A673 (cell line): ENCODE results near the gene ANKS1B. TPM values are rescaled to one million over a fixed set of nuclear protein-coding genes. Genes with fewer than 3 reads are reported as not detected.

Source experiments
- BruUV-seq: library from RNA; stranded (reverse); fragments of 400-500 nt; replicated peaks from 2 replicates; lab custom pipeline; 2021; lab: Mats Ljungman, UMichigan
- CTCF ChIA-PET: fragments of 300-600 bp; sonication (Branson Sonifier 250); formaldehyde crosslinking; loops from one replicate; lab custom pipeline; 2022; ENCODE audit warnings: antibody characterized with exemption; lab: Charles Lee
- POLR2A ChIA-PET: fragments of 300-600 bp; sonication (Branson Sonifier 250); formaldehyde crosslinking; loops from one replicate; lab custom pipeline; 2022; ENCODE audit warnings: antibody characterized with exemption; ENCODE audit not compliant: low non-redundant PET; lab: Charles Lee
- DNase-seq: peaks from one replicate; pipeline ENCODE4 v3.0.0-alpha.2; 2015; ENCODE audit warnings: low spot score
- H3K27ac ChIP-seq: fragments of 200-600 bp; sonication (generic); 2 replicates; pipeline ENCODE4 v1.5.1; 2016; ENCODE audit warnings: mixed run types, low read depth, mild to moderate bottlenecking, mixed read lengths, antibody characterized with exemption, low read length; ENCODE audit not compliant: poor library complexity, severe bottlenecking
- H3K27me3 ChIP-seq: fragments of 200-600 bp; sonication (generic); replicated peaks from 2 replicates; pipeline ENCODE4 v1.6.1; 2017; ENCODE audit warnings: mixed run types, low read depth, mild to moderate bottlenecking, mixed read lengths, antibody characterized with exemption, low read length; ENCODE audit not compliant: insufficient read depth, poor library complexity
- H3K36me3 ChIP-seq: fragments of 200-600 bp; sonication (generic); 2 replicates; pipeline ENCODE4 v1.6.1; 2016; ENCODE audit warnings: mixed run types, mild to moderate bottlenecking, mixed read lengths, antibody characterized with exemption, low read length; ENCODE audit not compliant: insufficient read depth, poor library complexity, severe bottlenecking
- H3K4me1 ChIP-seq: fragments of 200-600 bp; sonication (generic); 2 replicates; pipeline ENCODE4 v1.6.1; 2017; ENCODE audit warnings: mixed run types, mild to moderate bottlenecking, mixed read lengths, antibody characterized with exemption, low read length; ENCODE audit not compliant: insufficient read depth, poor library complexity, severe bottlenecking
- H3K4me3 ChIP-seq: fragments of 200-600 bp; sonication (generic); 2 replicates; pipeline ENCODE4 v1.5.1; 2016; ENCODE audit warnings: low read depth, mixed run types, mild to moderate bottlenecking, mixed read lengths, low read length; ENCODE audit not compliant: poor library complexity, severe bottlenecking
- H3K9me3 ChIP-seq: fragments of 200-600 bp; sonication (generic); 2 replicates; pipeline ENCODE4 v1.6.1; 2016; ENCODE audit warnings: mixed run types, low read depth, mild to moderate bottlenecking, mixed read lengths, antibody characterized with exemption, low read length; ENCODE audit not compliant: poor library complexity, severe bottlenecking
- EZH2 ChIP-seq: fragments of 200-600 bp; sonication (generic); IDR thresholded peaks from 2 replicates; pipeline ENCODE4 v1.6.1; 2017; ENCODE audit warnings: borderline replicate concordance, low read depth, mild to moderate bottlenecking, mixed read lengths, antibody characterized with exemption, low read length; ENCODE audit not compliant: poor library complexity, severe bottlenecking
- intact Hi-C: fragments of 100-400 bp; cut with micrococcal nuclease; formaldehyde crosslinking; loops from one replicate; pipeline ENCODE4 v1.10.0; 2022; ENCODE audit not compliant: unreplicated experiment
- total RNA-seq: library from RNA; stranded (reverse); gene quantifications from 2 replicates; pipeline ENCODE4 v1.2.3, GENCODE V29; 2021
- TF ChIP-seq, protein P1 (sequence below): fragments of 300-800, 200-600 bp; sonication (generic); conservative IDR thresholded peaks from 2 replicates; pipeline ENCODE4 v1.5.1; 2017; ENCODE audit warnings: low read depth, mild to moderate bottlenecking, antibody characterized with exemption, low read length, moderate library complexity, mixed read lengths

ANKS1B gene
- total RNA-seq, 1 experiment from 2014 or later, result 0.99 TPM

DNA sequence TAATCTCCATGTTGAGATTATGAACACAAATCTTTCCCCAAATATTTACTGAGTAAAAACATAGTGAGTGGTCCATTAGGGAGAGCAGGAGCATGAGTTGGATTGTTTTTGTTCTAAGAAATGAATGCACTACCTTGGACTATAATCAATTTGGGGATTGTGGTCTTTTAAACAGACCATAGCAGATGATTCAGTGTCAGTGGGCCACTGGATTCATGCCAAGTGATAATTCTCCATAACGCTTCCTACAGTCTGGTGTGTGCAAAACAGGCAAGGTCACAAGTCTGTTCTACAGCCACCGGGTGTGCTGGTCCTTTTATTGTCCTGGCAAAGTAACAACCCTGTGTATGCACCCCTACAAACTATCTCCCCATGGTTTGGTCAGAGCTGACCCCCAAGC, 1073.3 kb downstream of the ANKS1B start:
- intact Hi-C loops, result no loop called here
- no TSS peak for BruUV-seq
- Histone ChIP-seq H3K9me3 (no peaks in the 10 kb centered on the region), H3K27ac (no peak overlapping the region), H3K36me3 (no peaks in the 10 kb centered on the region), H3K4me3 (no peak overlapping the region), H3K4me1 (peaks cover 8% of the 10 kb centered on the region), H3K27me3 (no peaks in the 10 kb centered on the region)
- no peak for TF ChIP-seq EZH2
- TF ChIP-seq, protein P1, sequence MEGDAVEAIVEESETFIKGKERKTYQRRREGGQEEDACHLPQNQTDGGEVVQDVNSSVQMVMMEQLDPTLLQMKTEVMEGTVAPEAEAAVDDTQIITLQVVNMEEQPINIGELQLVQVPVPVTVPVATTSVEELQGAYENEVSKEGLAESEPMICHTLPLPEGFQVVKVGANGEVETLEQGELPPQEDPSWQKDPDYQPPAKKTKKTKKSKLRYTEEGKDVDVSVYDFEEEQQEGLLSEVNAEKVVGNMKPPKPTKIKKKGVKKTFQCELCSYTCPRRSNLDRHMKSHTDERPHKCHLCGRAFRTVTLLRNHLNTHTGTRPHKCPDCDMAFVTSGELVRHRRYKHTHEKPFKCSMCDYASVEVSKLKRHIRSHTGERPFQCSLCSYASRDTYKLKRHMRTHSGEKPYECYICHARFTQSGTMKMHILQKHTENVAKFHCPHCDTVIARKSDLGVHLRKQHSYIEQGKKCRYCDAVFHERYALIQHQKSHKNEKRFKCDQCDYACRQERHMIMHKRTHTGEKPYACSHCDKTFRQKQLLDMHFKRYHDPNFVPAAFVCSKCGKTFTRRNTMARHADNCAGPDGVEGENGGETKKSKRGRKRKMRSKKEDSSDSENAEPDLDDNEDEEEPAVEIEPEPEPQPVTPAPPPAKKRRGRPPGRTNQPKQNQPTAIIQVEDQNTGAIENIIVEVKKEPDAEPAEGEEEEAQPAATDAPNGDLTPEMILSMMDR, result no peak
- no peak for DNase-seq
- ChIA-PET CTCF (no interaction called here), POLR2A (no interaction called here)

DNA sequence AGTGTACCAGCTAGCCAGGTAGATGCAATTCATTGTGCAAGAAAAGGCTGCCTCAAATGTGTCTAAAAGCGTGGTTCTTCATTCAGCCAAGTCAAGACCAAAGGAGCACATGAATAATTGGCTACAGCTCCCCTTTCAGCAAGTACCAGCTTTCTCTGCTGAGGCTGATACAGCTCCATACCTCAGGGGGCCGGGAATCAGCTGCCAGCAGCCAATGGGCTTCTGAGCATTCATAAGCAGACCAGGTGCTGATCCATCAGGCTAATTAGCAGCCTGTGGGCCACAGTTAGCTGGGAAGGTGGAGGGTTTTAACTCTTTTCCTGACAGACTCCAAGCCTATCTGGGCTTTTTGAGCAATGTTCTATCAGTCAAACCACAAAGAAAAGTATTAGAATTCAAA, 1075.0 kb downstream of the ANKS1B start:
- TF ChIP-seq EZH2, result no peak
- no peaks in the 10 kb centered on the region for H3K9me3 ChIP-seq
- ChIA-PET CTCF (no interaction called here), POLR2A (no interaction called here)
- DNase-seq, result no peak
- intact Hi-C loops, result no loop called here
- no TSS peak for BruUV-seq
- H3K4me1 ChIP-seq, result no peaks in the 10 kb centered on the region
- H3K4me3 ChIP-seq, result no peak overlapping the region
- no peaks in the 10 kb centered on the region for H3K36me3 ChIP-seq
- H3K27ac ChIP-seq, result no peak overlapping the region
- H3K27me3 ChIP-seq, result peaks cover 6% of the 10 kb centered on the region

DNA sequence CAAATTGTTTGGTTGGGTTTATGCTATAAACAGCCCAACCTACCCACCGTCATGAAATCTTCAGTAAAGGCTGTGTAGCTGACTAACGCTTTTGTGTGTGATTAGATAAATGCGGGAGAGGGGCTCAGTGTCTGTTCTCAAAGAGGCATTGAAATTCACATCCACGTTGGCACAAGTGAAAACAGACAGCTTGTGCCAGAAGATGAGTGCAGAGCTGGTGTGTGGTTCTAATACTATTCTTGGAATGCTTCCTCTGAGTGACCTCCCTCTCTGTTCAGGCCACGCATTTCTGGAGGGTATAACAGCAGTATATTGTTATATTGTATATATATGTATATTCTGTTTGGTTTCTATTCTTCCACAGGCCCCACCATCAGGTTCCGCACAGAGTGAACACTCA, 1075.9 kb downstream of the ANKS1B start:
- DNase-seq, result no peak
- Histone ChIP-seq H3K4me1 (no peaks in the 10 kb centered on the region), H3K4me3 (no peak overlapping the region), H3K27me3 (peaks cover 12% of the 10 kb centered on the region), H3K36me3 (no peaks in the 10 kb centered on the region), H3K27ac (no peak overlapping the region), H3K9me3 (no peaks in the 10 kb centered on the region)
- no TSS peak for BruUV-seq
- no peak for TF ChIP-seq EZH2
- TF ChIP-seq, protein P1, result no peak
- ChIA-PET CTCF (no interaction called here), POLR2A (no interaction called here)
- intact Hi-C loops, result no loop called here

DNA sequence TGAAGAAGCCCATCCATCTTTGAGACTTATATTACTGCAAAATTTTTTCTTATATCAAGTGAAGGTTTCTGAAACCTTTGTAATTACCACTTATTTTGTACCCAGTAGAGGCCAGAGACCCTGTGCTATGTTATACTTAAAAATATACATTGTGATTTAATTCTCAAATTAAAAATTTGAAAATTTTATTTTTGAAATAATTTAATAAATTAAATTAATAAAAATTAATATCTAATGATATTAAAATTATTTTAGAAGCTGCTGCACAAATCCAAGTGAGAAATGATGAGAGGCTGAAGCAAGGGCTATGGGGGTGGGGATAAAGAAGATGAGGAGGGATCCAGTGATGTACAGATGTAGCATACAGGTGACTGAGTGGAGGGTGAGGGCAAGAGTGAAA, 1080.9 kb downstream of the ANKS1B start:
- Histone ChIP-seq H3K4me3 (no peak overlapping the region), H3K4me1 (no peaks in the 10 kb centered on the region), H3K36me3 (no peaks in the 10 kb centered on the region), H3K27ac (no peak overlapping the region), H3K27me3 (peaks cover 48% of the 10 kb centered on the region), H3K9me3 (no peaks in the 10 kb centered on the region)
- ChIA-PET POLR2A (no interaction called here), CTCF (no interaction called here)
- no peak for DNase-seq
- intact Hi-C loops, result no loop called here
- no TSS peak for BruUV-seq
- TF ChIP-seq, protein P1, result no peak
- TF ChIP-seq EZH2, result no peak
